Measurements from ENCODE around the gene AKIP1.
"Not testable (repeated sequence)": the region's sequence is repeated elsewhere in the genome, so short reads cannot be mapped to it uniquely, and the experiment has no call there.

The AKIP1 gene

DNA sequence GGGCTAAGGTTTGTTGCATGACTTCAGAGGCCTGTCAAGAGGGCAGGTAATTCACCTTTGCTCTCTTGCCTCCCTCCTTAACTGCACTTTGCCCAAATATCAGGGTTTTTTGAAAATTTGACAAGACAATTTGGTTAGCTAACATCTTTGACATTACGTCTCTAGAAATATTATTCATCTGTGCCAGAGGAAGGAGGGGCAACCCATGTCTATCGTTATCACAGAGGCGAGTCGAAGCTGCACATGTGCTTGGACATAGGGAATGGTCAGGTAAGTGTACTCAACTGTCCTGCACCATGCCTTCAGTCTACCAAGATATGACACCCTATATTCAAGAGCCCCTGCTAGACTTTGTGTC, 3.7 kb downstream of the AKIP1 start:
- DNase-seq (ENCODE audit: low read depth in 1 of 2, low spot score in 1 of 2): no peak

DNA sequence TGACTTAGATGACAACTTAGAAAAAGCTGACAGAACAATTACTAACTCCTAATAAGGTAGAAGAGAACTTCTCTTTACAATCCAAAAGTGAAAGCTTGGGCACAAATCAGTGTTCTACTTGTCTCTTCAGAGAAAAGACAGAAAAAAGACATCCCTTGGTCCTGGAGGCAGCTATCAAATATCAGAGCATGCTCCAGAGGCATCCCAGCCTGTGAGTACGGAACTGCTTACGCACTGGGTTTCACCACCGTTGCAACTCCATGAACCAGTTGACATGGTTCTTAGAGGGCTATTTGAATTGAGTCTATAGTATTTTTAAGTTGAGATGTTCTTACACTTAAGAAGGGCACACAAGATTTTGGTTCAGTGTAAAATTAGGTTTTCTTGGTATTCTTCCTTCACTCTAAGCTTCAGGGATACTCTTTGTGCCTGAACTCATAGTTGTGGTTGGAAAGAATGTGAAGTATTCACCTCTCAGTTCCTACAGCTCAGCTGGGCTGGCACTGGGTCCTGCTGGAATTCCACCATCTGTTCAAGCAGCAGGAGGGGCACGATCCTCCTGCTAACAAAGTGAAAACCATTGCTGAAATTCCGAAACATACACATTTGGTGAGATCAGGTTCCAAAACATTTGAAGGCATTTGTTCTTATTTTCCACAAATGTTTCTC, 6.3 kb downstream of the AKIP1 start:
- DNase-seq (ENCODE audit: low read depth in 1 of 2, low spot score in 1 of 2): no peak

DNA sequence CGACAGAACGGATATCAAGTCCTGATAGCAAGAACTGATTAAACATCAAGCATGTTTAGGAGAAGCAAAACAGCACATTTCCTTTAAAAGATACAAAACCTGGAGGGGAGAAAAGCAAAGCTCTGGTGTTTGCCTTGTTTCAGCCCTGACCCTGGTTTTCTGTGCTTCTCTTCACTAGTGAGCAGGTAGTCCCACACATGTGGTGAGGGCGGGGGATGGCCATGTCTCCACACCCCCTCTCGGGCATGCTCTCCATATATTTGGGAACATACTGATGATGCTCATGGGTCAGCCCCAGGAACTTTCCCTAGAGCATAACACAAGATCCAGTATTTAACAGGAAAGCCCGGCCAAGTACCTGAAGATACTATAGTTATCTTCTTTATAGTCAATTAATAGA, 11.7 kb downstream of the AKIP1 start:
- DNase-seq (ENCODE audit: low read depth in 1 of 2, low spot score in 1 of 2): no peak

DNA sequence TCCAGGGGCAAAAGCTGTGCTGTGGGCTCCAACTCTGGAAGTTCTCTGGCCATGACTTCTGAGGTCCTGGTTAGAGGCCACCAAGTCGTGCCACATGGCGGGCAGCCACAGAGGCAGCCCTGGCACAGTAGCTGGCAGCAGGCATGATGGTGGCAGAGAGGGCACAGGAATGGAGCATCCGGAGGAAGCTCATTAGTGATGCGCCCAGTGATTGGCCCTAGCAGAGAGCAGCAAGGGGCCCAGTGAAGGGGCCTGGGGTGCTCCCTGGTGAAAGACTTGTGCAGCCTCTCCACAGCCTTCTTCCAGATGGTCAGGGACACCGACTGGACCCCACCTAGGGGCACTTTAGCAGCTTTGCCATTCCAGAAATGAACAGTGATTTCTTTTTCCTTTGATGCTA, 14.7 kb downstream of the AKIP1 start:
- DNase-seq (ENCODE audit: low read depth in 1 of 2, low spot score in 1 of 2): no peak

DNA sequence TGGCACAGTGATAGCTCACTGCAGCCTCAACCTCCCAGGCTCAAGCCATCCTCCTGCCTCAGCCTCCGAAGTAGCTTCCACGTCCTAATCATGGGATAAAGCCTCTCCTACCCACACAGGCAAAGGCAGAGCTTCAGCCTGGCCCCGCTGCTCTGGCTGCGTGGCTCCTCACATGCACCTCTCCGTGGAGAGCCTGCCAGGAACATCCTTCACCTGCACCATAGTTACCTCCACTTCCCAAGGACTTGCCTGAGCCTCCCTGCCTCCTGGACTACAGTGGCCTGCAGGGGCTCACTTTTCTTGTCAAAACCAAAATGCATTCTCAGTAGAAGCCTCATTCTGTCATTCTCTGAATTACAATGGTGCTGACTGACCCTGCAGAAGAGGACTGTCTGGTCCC, 15.2 kb downstream of the AKIP1 start:
- DNase-seq (ENCODE audit: low read depth in 1 of 2, low spot score in 1 of 2): no peak

DNA sequence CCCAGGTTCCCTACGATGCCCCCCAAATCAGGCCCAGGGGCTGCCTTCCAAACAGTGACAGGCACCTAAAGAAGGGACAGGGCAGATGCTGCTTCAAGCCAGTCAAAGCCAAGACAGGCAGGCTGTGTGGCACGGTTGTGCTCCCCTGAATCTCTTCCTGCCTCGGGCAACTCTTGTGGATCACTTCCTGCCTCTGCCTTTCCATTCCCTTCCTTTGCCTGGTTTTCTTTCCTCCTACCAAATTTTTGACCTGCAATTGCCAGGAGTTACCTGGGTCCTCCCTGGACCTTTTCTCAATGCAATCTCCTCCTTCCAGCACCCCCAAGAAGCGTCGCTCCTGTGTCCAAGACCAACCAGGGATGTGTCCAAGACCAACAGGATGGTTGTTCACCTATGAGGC, 16.2 kb downstream of the AKIP1 start:
- DNase-seq (ENCODE audit: low read depth in 1 of 2, low spot score in 1 of 2): no peak

DNA sequence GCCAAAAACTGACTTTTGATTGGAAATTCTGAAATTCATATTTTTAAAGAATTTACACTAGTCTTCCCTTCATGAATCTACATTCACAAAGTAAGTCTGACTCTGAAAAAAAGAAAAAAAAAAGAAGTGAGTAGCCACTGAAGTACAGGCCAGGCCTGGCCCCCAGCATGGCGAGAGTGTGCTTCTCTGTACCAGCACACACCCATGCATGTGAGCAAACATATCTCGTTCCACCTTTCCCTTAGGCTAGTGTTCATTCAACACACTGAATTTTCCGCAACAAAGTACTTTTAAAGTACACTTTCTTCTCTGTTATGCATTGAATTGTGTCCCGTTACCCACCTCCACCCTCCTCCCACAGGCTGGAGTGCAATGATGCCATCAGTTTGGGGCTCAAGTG, 17.2 kb downstream of the AKIP1 start:
- DNase-seq (ENCODE audit: low read depth in 1 of 2, low spot score in 1 of 2): no peak

DNA sequence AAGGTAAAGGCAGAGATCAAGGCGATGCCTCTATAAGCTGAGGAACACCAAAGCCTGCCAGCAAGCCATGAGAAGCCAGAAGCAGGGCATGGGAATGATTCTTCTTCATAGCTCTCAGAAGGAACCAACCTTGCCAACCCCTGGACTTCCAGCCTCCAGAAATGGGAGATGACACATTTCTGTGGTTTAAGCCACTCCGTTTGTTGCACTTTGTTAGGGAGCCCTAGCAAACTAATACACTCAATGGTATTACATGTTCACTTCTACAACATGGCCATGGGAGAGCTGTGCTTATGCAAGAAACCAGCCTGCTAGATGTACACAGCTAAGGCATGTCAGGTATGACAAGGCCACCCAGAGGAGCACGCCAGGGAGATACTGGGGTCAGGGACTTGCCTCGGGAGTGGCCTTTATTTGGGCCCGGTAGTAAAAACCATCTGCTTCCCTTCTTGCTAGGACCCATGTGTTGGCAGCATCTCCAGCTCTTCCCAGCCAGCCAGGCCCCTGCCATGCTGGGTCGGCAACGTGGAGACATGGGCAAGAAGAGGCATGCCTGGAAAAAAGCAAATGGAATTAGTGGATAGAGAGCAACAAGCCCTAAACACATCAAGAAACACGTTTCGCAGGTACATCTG, 18.1 kb downstream of the AKIP1 start:
- no peak for DNase-seq (ENCODE audit: low read depth in 1 of 2, low spot score in 1 of 2)

DNA sequence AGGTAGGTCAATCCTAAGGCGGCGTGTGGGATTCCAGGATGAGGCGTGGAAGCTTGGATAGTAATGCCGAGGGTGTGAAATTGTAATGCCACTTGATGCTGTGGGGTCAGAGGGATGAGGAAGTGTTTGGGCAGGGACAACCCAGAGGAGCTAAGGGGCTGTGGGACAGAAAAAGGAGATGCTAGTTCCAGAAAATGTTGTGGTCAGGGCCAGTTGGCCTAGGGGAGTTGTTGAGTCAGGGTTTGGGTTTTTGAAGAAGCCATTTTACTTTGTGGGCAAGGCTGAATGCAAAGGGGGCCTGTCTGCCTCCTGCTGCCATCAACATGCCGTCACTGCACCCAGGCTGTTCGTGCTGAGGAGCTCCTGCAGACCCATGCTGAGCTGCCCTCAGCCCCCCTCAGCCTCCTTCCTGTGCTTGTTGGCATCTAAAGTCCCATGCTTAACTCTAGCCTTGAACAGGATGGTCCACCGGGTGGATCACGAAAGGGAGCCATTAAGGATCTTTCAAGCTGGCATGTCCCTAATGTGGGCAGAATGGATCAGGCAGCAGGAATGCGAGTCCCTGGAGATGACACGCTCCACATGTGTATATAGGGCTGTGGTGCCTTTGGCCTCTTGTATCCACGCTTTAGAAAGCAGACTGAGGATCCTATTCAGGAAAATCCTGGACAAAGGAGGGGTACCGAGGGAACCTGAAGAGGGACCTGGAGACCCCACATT, 19.6 kb downstream of the AKIP1 start:
- no peak for DNase-seq (ENCODE audit: low read depth in 1 of 2, low spot score in 1 of 2)

DNA sequence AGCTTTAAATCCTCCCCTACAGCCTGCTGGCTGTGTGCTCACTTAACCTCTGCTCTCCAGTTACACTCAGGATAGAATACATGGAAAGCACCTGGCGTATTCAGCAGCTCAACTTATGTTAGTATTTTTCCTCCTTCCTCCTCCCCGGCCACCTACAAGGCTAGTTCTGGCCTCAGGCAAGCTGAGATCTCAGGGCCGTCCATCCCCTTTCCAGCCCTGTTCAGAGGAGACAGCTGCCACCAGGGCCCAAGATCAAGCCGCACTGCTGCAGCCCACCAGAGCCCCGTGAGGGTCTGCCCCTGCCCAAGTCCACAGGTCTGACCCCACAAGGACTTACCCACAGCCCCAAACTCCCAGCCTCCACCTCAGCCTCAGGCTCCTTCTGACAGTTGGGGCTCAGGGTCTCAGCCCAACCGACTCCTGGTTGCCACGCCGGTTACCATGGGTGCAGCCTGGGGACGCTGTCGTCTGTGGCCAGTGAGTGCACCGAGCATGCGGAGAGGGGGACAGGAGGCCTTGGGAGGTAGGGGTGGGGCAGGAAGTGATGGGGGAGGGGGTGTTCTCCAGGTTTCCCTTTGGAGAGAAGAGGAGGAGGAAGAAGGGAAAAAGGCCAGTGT, 21.7 kb downstream of the AKIP1 start, which contains the start of gene C11orf16:
TSS of gene C11orf16 (minus strand) at position 384 of the 617 bp plus-strand sequence. CDS start 639 bp downstream, outside the sequence.
- DNase-seq (ENCODE audit: low read depth in 1 of 2, low spot score in 1 of 2): no peak

DNA sequence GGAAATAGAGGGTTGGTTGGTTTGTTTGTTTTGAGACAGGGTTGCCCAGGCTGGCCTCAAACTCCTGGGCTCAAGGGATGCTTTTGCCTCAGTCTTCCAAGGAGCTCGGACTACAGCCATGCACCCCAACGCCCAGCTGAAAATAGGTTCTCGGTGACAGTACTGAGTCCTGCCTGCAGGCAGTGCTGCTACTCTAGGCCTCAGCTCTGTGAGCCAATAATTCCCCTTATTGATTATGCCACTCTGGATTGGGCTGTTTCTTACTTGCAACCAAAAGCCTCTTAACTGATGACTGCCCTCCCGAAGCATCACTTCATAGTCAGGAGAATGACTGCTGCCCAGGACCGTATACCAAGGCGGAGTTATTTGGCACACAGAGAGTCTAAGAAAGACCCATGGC, 22.9 kb downstream of the AKIP1 start:
- no peak for DNase-seq (ENCODE audit: low read depth in 1 of 2, low spot score in 1 of 2)

DNA sequence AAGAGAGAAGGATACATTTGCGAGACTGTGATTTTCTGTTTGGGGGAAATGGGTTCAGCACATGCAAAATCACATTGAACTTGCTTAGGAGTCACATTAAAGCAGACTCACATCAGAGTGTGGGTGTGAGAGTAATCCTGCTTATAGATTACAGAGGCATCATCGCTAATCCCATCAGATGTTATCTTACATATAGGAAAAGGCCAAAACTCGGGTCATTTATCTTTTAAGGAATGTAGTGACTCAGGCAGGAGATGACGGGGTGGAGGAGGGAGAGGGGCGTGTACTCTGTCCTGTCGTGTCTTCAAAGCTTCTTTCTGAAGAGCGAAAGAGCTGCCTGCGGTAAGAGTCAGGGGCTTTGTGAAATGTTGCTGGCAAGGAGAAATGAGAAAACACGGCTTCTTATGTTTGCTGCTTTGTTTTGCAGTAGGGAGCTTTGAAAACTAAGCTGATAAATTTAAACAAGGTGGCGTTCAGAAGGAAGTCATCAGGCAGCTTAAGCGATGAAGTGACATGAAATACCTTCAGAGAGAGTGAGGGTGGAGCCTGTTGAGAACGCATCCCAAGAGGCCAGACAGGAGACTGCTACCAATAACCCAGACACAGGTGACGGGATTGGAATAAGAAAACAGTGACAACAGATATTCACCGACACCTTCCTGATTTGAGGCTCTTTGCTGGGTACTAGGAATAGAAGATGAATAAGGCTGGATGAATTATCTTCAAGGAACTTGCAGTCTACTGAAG, 23.9 kb downstream of the AKIP1 start:
- DNase-seq (ENCODE audit: low read depth in 1 of 2, low spot score in 1 of 2): no peak

DNA sequence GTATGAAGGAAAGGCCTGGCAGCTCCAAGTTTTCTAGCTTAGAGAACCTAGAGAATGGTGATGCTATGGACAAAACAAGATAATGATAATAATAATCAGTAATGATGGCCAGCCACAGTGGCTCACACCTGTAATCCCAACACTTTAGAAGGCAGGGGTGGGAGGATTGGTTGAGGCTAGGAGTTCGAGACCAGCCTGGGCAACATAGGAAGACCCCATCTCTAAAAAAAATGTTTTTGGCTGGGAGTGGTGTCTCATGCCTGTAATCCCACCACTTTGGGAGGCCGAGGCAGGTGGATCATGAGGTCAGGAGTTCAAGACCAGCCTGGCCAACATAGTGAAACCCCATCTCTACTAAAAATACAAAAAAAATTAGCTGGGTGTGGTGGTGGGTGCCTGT, 24.8 kb downstream of the AKIP1 start:
- DNase-seq (ENCODE audit: low read depth in 1 of 2, low spot score in 1 of 2): not testable (repeated sequence)

DNA sequence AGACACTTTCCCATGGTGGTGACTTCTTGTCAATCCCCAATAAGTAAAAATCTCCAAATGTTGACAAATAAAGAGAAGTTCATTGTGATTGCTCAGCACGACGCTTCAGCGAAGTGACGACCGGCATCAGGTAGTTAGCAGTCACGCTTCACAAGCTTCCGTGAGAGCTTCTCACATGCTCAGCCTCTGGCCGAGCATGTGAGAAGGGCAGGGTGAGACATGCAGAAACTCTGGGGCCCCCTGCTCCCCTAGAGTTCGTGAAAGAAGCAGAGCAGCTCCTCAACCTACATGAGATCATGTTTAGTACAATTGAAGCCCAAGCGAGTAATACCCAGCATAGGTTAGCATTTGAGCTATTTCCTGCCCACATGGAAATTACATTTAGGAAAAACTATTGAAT, 26.2 kb downstream of the AKIP1 start:
- no peak for DNase-seq (ENCODE audit: low read depth in 1 of 2, low spot score in 1 of 2)

DNA sequence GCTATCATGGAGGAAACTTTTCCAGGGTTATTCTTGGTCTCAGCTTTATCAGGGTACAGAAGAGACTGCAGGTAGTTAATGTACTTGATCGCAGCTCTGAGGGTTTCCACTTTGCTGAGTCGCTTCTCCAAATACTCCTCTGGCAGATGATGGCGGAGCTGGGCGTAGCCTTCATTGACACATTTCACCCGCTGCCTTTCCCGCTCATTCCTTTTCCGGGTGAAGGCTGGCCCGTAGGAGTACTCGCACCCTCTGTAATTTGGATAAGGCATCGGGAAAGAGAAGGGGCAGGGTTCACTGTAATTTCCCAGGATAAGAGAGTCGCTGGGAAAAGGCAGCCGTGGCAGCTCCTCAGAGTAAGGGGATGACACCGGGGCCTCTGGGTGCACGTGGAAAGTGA, 26.7 kb downstream of the AKIP1 start:
- no peak for DNase-seq (ENCODE audit: low read depth in 1 of 2, low spot score in 1 of 2)

DNA sequence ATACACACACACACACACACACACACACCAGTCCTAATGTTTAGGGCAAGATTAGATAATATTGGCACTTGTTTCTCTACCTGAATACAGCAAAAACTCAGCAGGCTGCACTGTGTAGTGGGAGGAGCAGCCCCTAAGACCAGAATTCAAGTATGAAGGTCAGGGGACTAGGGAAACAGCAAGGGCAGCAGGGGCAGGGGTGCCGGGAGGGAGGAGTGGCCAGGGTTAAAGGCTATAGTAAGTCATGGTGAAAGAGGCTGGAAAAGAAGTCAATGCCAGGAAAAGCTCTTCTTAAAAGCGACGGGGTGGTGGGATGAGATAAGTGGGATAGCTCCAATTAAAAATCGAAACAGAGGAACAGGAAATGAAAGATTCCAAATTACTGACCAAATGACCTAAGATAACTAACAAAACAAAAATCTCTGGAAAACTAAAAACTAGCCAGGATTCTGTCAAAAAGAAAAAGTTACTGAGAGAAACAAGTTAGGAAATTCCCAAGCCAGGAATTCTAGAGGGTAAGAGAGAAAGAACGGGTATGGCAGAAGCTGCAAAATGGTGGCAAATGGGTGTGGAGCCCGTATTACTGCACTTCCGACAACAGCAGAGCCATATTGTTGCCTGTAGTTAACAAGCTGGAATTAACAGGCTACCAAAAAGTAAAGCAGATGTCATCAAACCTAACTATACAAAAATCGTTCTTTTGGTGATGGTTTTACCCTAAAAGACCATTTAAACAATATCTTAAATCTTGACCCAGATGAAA, 30.5 kb downstream of the AKIP1 start:
- DNase-seq (ENCODE audit: low read depth in 1 of 2, low spot score in 1 of 2): no peak

DNA sequence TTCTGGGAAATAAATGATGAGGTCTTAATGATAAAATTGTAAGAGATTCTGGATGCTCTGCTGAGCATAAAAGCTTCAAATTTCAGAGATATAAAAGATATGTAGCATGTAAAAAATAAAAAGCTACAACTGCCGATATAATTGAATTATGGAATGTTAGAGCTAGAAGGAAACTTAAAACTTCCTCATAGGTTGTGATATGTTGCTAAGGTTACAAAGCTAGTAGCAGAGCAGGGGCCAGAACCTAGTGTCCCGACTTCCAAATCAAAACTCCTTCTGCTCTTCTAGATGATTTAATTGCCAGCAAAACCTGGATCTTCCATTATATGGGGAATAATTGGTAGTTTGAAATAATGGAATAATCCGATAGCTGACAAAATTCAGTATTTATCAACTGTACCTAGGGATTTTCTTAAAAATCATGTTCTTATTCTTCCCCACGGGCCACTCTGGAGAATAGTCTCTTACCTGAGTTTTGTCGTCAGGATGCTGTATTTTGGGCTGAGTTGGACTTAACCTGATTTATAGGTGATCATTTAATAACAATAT, 31.6 kb downstream of the AKIP1 start, which contains the start of gene ASCL3:
TSS of gene ASCL3 (minus strand) at position 499 of the 549 bp plus-strand sequence. CDS start 4,855 bp downstream, outside the sequence.
- DNase-seq (ENCODE audit: low read depth in 1 of 2, low spot score in 1 of 2): no peak

DNA sequence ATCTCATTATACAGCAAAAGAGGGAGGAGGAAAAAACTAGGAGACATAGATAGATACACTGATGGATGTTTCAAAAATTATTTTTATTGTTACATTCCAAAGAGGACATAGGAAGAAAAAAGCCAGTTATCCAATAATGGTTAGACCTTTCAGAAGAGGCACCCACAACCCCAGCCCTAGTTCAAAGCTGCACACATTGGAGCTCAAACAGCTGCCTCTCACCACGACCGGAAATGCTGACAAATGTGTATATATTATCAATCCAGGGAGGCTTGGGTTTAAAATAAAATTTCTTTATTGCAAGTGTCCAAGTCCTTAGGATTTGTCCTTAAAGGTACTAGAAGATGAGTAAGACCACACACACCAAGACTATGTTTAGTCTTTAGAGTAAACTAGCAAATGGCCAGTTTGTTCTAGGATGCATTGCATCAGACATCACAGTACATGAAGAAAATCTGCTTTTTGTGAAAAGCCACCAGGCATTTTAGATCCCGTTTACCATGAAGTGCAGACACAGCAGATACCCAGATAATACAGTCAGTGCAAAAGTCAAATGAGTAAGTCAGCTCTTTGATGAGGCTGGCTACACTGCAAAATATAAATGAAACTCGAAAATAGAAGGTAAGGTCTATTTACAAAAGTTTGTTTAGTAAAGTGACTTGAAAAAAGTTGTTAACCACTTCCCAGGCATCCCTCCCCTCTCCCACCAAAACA, 36.4 kb downstream of the AKIP1 start:
- DNase-seq (ENCODE audit: low read depth in 1 of 2, low spot score in 1 of 2): no peak

DNA sequence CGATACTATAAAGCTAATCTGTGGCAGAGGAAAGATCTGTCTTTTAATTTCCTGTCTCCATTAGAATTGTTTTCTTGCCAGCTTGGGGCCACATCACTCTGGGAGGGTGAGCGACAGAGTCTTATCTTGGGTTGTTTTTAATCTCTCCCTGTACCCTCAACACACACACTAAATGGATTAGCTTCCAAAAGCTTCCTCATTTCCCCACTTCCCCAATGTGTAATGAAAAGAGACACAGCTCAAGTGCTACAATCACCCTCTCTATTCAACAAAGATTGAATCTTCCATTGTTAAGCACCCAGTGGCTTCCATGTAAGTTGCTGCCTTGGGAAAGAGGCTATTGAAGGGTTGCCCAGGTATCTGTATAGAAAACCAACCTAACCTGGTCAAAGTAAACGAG, 37.9 kb downstream of the AKIP1 start:
- DNase-seq (ENCODE audit: low read depth in 1 of 2, low spot score in 1 of 2): no peak

DNA sequence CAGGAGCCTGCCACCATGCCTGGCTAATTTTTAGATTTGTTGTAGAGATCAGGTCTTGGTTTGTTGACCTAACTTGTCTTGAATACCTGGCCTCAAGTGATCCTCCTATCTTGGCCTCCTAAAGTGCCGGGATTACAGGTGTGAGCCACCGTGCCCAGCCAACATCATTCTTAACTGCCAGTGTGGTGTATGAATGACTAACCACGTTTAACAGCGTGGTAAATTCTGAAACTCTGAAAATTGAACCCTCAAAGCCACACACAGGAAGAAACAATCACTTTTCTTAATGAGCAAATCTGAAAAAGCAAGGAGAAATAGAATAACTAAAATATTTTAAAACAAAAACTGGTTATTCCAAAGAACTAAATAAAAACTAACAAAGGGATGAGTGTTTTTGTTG, 45.9 kb downstream of the AKIP1 start:
- DNase-seq (ENCODE audit: low read depth in 1 of 2, low spot score in 1 of 2): no peak
